GM12892 (cell line): Measurements from ENCODE around the gene NCAPD2.

Experiments
- POLR2A ChIP-seq: IDR thresholded peaks from 2 replicates; pipeline ENCODE4 v1.6.1; 2011; ENCODE audit warnings: low read depth, low read length, control low read depth
- TAF1 ChIP-seq: IDR thresholded peaks from 2 replicates; pipeline ENCODE4 v1.6.1; 2011; ENCODE audit warnings: low read depth, mild to moderate bottlenecking, control low read depth, low read length, borderline replicate concordance

DNA sequence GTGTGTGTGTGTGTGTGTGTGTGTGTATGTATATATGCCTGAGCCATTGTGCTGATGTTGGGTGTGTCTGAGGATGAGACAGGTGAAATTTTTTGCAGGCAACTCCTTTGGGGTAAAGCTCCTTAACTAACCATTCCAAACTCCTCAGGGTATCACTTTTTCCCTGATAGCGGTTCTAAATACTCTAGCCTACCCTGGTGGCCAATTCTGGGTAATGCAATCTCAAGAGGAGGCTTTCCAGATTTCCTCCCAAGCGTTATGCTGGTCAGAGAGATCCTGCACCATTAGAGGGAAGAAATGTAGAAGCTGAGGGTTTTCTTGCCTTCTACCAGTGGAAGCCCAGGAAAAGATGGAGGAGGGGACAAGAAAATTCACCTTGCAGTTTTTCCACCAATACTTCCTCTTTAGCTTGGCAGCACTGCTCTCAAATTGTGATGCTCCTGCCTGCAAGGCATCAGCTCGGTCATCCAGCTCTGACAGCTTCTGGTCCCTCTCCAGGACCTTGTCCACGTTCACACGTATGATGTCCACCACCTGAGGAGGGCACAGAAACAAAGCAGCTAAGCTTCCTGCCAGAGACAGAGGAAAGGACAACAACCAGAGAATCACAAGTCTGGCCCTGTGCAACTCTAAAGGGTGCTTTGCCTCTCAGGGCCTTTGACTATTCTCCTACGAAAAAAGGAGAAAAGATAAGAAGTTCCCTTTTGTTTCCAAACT lies 28.3 kb upstream of the NCAPD2 start:
- TF ChIP-seq POLR2A: no peak
- TF ChIP-seq TAF1: no peak
